Prostate gland (tissue), 2 donors: ENCODE data around the gene SLC22A14.

Experiments
- CTCF ChIP-seq, 4 experiments: fragments of 200-600 bp in 2 of 4; fragments of 450-650 bp in 2 of 4; sonication (generic) in 2 of 4; IDR thresholded peaks; 1 replicate in 3 of 4; 2 replicates in 1 of 4; pipeline ENCODE4 v1.5.1; 2016 to 2019; ENCODE audit warnings: antibody characterized with exemption in 4 of 4, mild to moderate bottlenecking in 2 of 4, moderate library complexity in 2 of 4
- POLR2A ChIP-seq: fragments of 450-650 bp; IDR thresholded peaks from one replicate; pipeline ENCODE4 v1.6.1; 2016; ENCODE audit warnings: antibody characterized with exemption, mild to moderate bottlenecking
- POLR2AphosphoS5 ChIP-seq: sonication (generic); formaldehyde crosslinking; IDR thresholded peaks from one replicate; pipeline ENCODE4 v1.6.1; 2017; ENCODE audit warnings: antibody characterized with exemption

GRCh38 chr3:38276081-38276916 lies 5.8 kb upstream of the SLC22A14 start:
- TF ChIP-seq CTCF (IDR thresholded peaks at IDR 0.05) (no peak), POLR2A (no peak), POLR2AphosphoS5 (no peak)
